ENCODE data around the gene EXOC4. TPM values are rescaled to one million over a fixed set of nuclear protein-coding genes. Genes with fewer than 3 reads are reported as not detected.

EXOC4 gene
- total RNA-seq, 1 experiment from 2014 or later: 66.2 TPM

- Histone ChIP-seq H3K4me1 (no peaks in the 10 kb centered on the region), H3K27me3 (replicated peaks; ENCODE audit: control insufficient read depth, insufficient read depth, low read length) (no peaks in the 10 kb centered on the region), H3K36me3 (ENCODE audit: control insufficient read depth, insufficient read depth, low read length) (no peaks in the 10 kb centered on the region), H3K4me3 (ENCODE audit: low read depth, low read length) (no peak overlapping the region), H3K9me3 (no peaks in the 10 kb centered on the region)
- ChIA-PET POLR2A (no interaction called here), CTCF (no interaction called here)
- BruUV-seq (replicated peaks): no TSS peak
- Mint-ChIP-seq H3K36me3 (ENCODE audit: insufficient read depth, unreplicated experiment) (no peaks in the 10 kb centered on the region), H3K4me1 (ENCODE audit: low read depth, unreplicated experiment) (no peaks in the 10 kb centered on the region), H3K4me3 (ENCODE audit: unreplicated experiment) (no peak overlapping the region), H3K9me3 (ENCODE audit: unreplicated experiment) (no peaks in the 10 kb centered on the region), H3K27me3 (ENCODE audit: insufficient read depth, unreplicated experiment) (no peaks in the 10 kb centered on the region), H3K27ac (ENCODE audit: unreplicated experiment) (no peak overlapping the region)
- intact Hi-C loops (cut with micrococcal nuclease; ENCODE audit: unreplicated experiment): no loop called here
- no peak for DNase-seq
- no peak for TF ChIP-seq CTCF (IDR thresholded peaks at IDR 0.05; ENCODE audit: insufficient read depth in 1 of 2, low read depth in 1 of 2, low read length in 1 of 2, severe bottlenecking in 1 of 2, unreplicated experiment in 1 of 2)
These were observed 508.6 kb downstream of the EXOC4 start for GRCh38 chr7:133761443-133761842.

GRCh38 chr7:133763076-133763640 is 510.3 kb downstream of the EXOC4 start:
- BruUV-seq (replicated peaks): no TSS peak
- H3K36me3 Mint-ChIP-seq (ENCODE audit: insufficient read depth, unreplicated experiment): peaks cover 5% of the 10 kb centered on the region
- CTCF ChIA-PET: no interaction called here
- Histone ChIP-seq H3K27me3 (replicated peaks; ENCODE audit: control insufficient read depth, insufficient read depth, low read length) (no peaks in the 10 kb centered on the region), H3K9me3 (no peaks in the 10 kb centered on the region), H3K36me3 (ENCODE audit: control insufficient read depth, insufficient read depth, low read length) (no peaks in the 10 kb centered on the region), H3K4me1 (no peaks in the 10 kb centered on the region), H3K4me3 (ENCODE audit: low read depth, low read length) (no peak overlapping the region)
- DNase-seq: no peak
- H3K4me1 Mint-ChIP-seq (ENCODE audit: low read depth, unreplicated experiment): no peaks in the 10 kb centered on the region
- POLR2A ChIA-PET: no interaction called here
- H3K4me3 Mint-ChIP-seq (ENCODE audit: unreplicated experiment): no peak overlapping the region
- H3K27ac Mint-ChIP-seq (ENCODE audit: unreplicated experiment): no peak overlapping the region
- H3K9me3 Mint-ChIP-seq (ENCODE audit: unreplicated experiment): no peaks in the 10 kb centered on the region
- intact Hi-C loops (cut with micrococcal nuclease; ENCODE audit: unreplicated experiment): no loop called here
- TF ChIP-seq CTCF (IDR thresholded peaks at IDR 0.05; ENCODE audit: insufficient read depth in 1 of 2, low read depth in 1 of 2, low read length in 1 of 2, severe bottlenecking in 1 of 2, unreplicated experiment in 1 of 2): no peak
- H3K27me3 Mint-ChIP-seq (ENCODE audit: insufficient read depth, unreplicated experiment): no peaks in the 10 kb centered on the region

- H3K4me3 Mint-ChIP-seq (ENCODE audit: unreplicated experiment): no peak overlapping the region
- no TSS peak for BruUV-seq (replicated peaks)
- intact Hi-C loops (cut with micrococcal nuclease; ENCODE audit: unreplicated experiment): no loop called here
- H3K4me1 ChIP-seq: peaks cover 15% of the 10 kb centered on the region
- H3K9me3 ChIP-seq: no peaks in the 10 kb centered on the region
- no peak for TF ChIP-seq CTCF (IDR thresholded peaks at IDR 0.05; ENCODE audit: insufficient read depth in 1 of 2, low read depth in 1 of 2, low read length in 1 of 2, severe bottlenecking in 1 of 2, unreplicated experiment in 1 of 2)
- no peak overlapping the region for H3K27ac Mint-ChIP-seq (ENCODE audit: unreplicated experiment)
- no peak overlapping the region for H3K4me3 ChIP-seq (ENCODE audit: low read depth, low read length)
- H3K27me3 Mint-ChIP-seq (ENCODE audit: insufficient read depth, unreplicated experiment): no peaks in the 10 kb centered on the region
- H3K9me3 Mint-ChIP-seq (ENCODE audit: unreplicated experiment): no peaks in the 10 kb centered on the region
- no peak for DNase-seq
- H3K36me3 Mint-ChIP-seq (ENCODE audit: insufficient read depth, unreplicated experiment): peaks cover 5% of the 10 kb centered on the region
- H3K27me3 ChIP-seq (replicated peaks; ENCODE audit: control insufficient read depth, insufficient read depth, low read length): no peaks in the 10 kb centered on the region
- POLR2A ChIA-PET: no interaction called here
- H3K36me3 ChIP-seq (ENCODE audit: control insufficient read depth, insufficient read depth, low read length): no peaks in the 10 kb centered on the region
- H3K4me1 Mint-ChIP-seq (ENCODE audit: low read depth, unreplicated experiment): peaks cover 9% of the 10 kb centered on the region
- CTCF ChIA-PET: no interaction called here
These were observed 516.8 kb downstream of the EXOC4 start for GRCh38 chr7:133769668-133770067.
